DND-41 (cell line): ENCODE data around the gene SLC26A2.

Source experiments
- CTCF ChIP-seq: IDR thresholded peaks from 2 replicates; pipeline ENCODE4 v1.5.1; 2012; ENCODE audit warnings: borderline replicate concordance, low read length, moderate library complexity, mild to moderate bottlenecking; ENCODE audit not compliant: poor library complexity, severe bottlenecking; ENCODE audit errors: extremely low read depth
- EZH2 ChIP-seq: IDR thresholded peaks from 3 replicates; pipeline ENCODE4 v1.6.1; 2012; ENCODE audit warnings: borderline replicate concordance, low read depth, mild to moderate bottlenecking, moderate library complexity, low read length, inconsistent platforms; ENCODE audit not compliant: severe bottlenecking

GRCh38 chr5:149948993-149949392, 11.6 kb upstream of the SLC26A2 start:
- no peak for TF ChIP-seq CTCF
- no peak for TF ChIP-seq EZH2
